ENCODE data around the gene G6PC2. TPM values are rescaled to one million over a fixed set of nuclear protein-coding genes. Genes with fewer than 3 reads are reported as not detected.
"Not testable (repeated sequence)": the region's sequence is repeated elsewhere in the genome, so short reads cannot be mapped to it uniquely, and the experiment has no call there.

Gene G6PC2
- total RNA-seq, 1 donor from 2014 or later = 2.8 TPM

- H3K9me3 Mint-ChIP-seq = no peaks in the 10 kb centered on the region
- H3K4me3 Mint-ChIP-seq = no peak overlapping the region
- H3K4me1 Mint-ChIP-seq (ENCODE audit: unreplicated experiment) = no peaks in the 10 kb centered on the region
- H3K27me3 Mint-ChIP-seq = peaks cover 4% of the 10 kb centered on the region
- TF ChIP-seq, protein P1, sequence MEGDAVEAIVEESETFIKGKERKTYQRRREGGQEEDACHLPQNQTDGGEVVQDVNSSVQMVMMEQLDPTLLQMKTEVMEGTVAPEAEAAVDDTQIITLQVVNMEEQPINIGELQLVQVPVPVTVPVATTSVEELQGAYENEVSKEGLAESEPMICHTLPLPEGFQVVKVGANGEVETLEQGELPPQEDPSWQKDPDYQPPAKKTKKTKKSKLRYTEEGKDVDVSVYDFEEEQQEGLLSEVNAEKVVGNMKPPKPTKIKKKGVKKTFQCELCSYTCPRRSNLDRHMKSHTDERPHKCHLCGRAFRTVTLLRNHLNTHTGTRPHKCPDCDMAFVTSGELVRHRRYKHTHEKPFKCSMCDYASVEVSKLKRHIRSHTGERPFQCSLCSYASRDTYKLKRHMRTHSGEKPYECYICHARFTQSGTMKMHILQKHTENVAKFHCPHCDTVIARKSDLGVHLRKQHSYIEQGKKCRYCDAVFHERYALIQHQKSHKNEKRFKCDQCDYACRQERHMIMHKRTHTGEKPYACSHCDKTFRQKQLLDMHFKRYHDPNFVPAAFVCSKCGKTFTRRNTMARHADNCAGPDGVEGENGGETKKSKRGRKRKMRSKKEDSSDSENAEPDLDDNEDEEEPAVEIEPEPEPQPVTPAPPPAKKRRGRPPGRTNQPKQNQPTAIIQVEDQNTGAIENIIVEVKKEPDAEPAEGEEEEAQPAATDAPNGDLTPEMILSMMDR (conservative IDR thresholded peaks at IDR 0.05) = no peak
- H3K36me3 Mint-ChIP-seq = no peaks in the 10 kb centered on the region
- no peak for DNase-seq (ENCODE audit: extremely low spot score, unreplicated experiment)
- H3K27ac Mint-ChIP-seq = no peak overlapping the region
Measured at GRCh38 chr2:168929031-168929430, 27.9 kb downstream of the G6PC2 start.

- H3K4me1 Mint-ChIP-seq (ENCODE audit: unreplicated experiment) = no peaks in the 10 kb centered on the region
Measured at GRCh38 chr2:168930242-168930641, 29.2 kb downstream of the G6PC2 start.

GRCh38 chr2:168932174-168932573 is 31.1 kb downstream of the G6PC2 start:
- H3K4me3 Mint-ChIP-seq; H3K36me3 Mint-ChIP-seq; DNase-seq (ENCODE audit: extremely low spot score, unreplicated experiment); H3K9me3 Mint-ChIP-seq; H3K4me1 Mint-ChIP-seq (ENCODE audit: unreplicated experiment); H3K27ac Mint-ChIP-seq; H3K27me3 Mint-ChIP-seq: not testable (repeated sequence)

More at GRCh38 chr2:168930242-168930641, 29.2 kb downstream of the G6PC2 start:
- Mint-ChIP-seq H3K27me3 (peaks cover 4% of the 10 kb centered on the region), H3K9me3 (no peaks in the 10 kb centered on the region), H3K4me3 (no peak overlapping the region), H3K27ac (no peak overlapping the region), H3K36me3 (no peaks in the 10 kb centered on the region)
- no peak for DNase-seq (ENCODE audit: extremely low spot score, unreplicated experiment)
- TF ChIP-seq, protein P1 (conservative IDR thresholded peaks at IDR 0.05) = no peak

DNA sequence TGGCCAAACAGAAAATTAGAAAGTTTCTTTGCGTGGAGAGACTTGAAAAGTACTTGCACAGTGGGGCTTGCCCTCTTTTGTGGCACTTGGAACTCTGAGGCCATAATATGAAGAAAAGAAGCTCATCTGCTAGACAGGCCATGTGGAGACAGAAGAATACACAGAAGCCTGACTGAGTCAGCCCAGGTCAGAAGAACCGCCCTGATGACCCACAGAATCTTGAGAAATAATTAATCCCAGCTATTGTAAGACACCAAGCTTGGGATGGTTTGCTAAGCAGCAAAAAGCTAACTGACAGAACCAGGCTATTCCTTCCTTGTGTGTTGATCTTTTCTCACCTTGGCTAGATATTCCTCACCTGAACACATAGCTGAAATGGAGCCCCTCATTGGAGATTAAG is 33.7 kb downstream of the G6PC2 start:
- H3K4me3 Mint-ChIP-seq = no peak overlapping the region
- H3K27ac Mint-ChIP-seq = no peak overlapping the region
- DNase-seq (ENCODE audit: extremely low spot score, unreplicated experiment) = no peak
- H3K36me3 Mint-ChIP-seq = no peaks in the 10 kb centered on the region
- H3K4me1 Mint-ChIP-seq (ENCODE audit: unreplicated experiment) = no peaks in the 10 kb centered on the region
- no peaks in the 10 kb centered on the region for H3K27me3 Mint-ChIP-seq
- TF ChIP-seq, protein P1 (conservative IDR thresholded peaks at IDR 0.05) = no peak
- no peaks in the 10 kb centered on the region for H3K9me3 Mint-ChIP-seq

DNA sequence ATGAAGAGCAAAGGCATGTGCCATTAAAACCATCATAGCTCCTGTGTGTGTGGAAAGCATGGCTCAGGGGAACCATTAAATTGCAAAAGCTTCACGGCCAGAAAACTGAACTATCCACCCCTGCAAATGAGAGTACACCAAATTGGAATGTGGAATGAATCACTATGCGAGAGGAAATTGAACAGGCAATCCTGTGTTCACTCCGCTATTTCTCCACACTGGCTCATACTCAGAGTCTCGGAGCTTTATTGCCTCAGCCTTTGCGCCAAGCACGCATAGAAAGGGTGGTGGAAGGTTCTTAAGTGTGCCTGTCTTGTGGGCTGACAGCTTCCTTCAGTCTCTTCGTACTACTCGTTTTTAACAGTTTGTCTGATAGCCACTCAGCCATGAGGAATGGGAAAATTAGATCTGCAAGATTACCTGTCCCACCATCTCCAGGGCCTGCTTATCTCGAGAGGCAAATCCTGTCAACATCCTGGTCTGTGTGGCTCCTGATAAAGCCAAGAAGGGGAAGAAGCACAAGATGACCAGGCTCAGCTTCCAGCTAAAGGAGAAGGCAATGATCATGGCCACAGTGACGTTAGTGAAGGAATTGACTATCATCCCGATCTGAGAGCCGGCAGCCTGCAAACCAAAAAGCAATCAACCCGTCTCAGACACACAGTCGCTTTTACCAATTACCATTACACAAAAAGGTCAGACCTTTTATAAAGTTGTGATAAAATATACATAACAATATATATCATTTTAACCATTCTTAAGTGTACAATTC is 34.9 kb downstream of the G6PC2 start:
- H3K9me3 Mint-ChIP-seq = no peaks in the 10 kb centered on the region
- H3K36me3 Mint-ChIP-seq = no peaks in the 10 kb centered on the region
- TF ChIP-seq, protein P1 (conservative IDR thresholded peaks at IDR 0.05) = no peak
- DNase-seq (ENCODE audit: extremely low spot score, unreplicated experiment) = no peak
- H3K27ac Mint-ChIP-seq = no peak overlapping the region
- no peak overlapping the region for H3K4me3 Mint-ChIP-seq
- H3K4me1 Mint-ChIP-seq (ENCODE audit: unreplicated experiment) = no peaks in the 10 kb centered on the region
- H3K27me3 Mint-ChIP-seq = no peaks in the 10 kb centered on the region

DNA sequence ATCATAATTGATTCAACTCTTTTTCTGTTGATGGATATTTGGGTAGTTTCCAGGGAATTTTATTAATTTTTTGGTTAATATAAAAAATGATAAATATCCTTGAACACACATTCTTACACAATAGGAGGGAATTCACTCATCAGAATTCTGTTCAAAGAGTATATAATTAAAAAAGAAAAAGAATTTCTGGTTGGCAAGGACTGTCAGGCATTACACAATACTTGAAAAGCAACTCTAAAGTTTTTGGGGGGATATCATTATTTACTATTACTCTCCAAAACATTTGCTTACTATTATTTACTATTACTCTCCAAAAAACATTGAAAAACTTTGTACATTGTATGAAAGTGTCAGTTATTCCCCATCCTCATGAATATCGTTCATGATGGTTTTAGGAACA is 38.0 kb downstream of the G6PC2 start:
- no peak overlapping the region for H3K27ac Mint-ChIP-seq
- H3K27me3 Mint-ChIP-seq = no peaks in the 10 kb centered on the region
- no peak for DNase-seq (ENCODE audit: extremely low spot score, unreplicated experiment)
- no peaks in the 10 kb centered on the region for H3K36me3 Mint-ChIP-seq
- no peaks in the 10 kb centered on the region for H3K9me3 Mint-ChIP-seq
- H3K4me3 Mint-ChIP-seq = no peak overlapping the region
- TF ChIP-seq, protein P1 (conservative IDR thresholded peaks at IDR 0.05) = no peak
- H3K4me1 Mint-ChIP-seq (ENCODE audit: unreplicated experiment) = no peaks in the 10 kb centered on the region

Measured in type B pancreatic cell (in vitro differentiated cells).